Heart left ventricle (tissue), 13 donors: ENCODE measurements around the gene ATAD3B.

Experiments used
- CTCF ChIP-seq, 12 donors: fragments of 200-600 bp; sonication (generic) in 4 of 12; IDR thresholded peaks; one replicate each; pipeline versions ENCODE4 v1.5.0 to v1.8.0; 2018 to 2022; ENCODE audit warnings: antibody characterized with exemption in 12 of 12, mild to moderate bottlenecking in 5 of 12
- POLR2A ChIP-seq, 2 donors: fragments of 450-650 bp; IDR thresholded peaks; one replicate each; pipeline ENCODE4 v1.6.1; 2017; ENCODE audit warnings: antibody characterized with exemption in 2 of 2, mild to moderate bottlenecking in 2 of 2, moderate library complexity in 2 of 2
- donor health status: ischemic (EF 13 %, LVEDD 7.1; RV severe dilation, severe dysfunction).
- donor health status: DM: no; HTN: yes; CAD: no.
- donor health status: DM: no; HTN: no; CAD: no.
- donor health status: ischemic (EF 25% LVEDD 6.9; RV normal size, moderate dysfunction).
- donor health status: ischemic (EF 25% LVEDD 5.7; RV mildly dilated, moderate dysfunction).
- donor health status: ischemic (EF 35%, LVEDD 5.7; RV mildly dilated, moderate dysfunction).
- donor health status: nonischemic (EF 11% LVEDD 7.7; RV severe dilation, severe dysfunction).
- donor health status: DM: yes; HTN: yes; CAD: no.
- donor health status: PGD.
- donor health status: ischemic (EF 29% LVEDD 5.4; RV normal size, mild dysfunction).
- donor health status: nonischemic (EF 23%, LVEDD 6.1; RV moderate dilation, normal function).

- no peak for TF ChIP-seq CTCF (IDR thresholded peaks at IDR 0.05)
- TF ChIP-seq POLR2A (IDR thresholded peaks at IDR 0.05) = no peak
These were observed 10.9 kb upstream of the ATAD3B start for GRCh38 chr1:1460540-1461130.
